Keratinocyte (primary cell): Measurements from ENCODE around the gene DUXA. TPM values are rescaled to one million over a fixed set of nuclear protein-coding genes. Genes with fewer than 3 reads are reported as not detected.
"Not testable (repeated sequence)": the region's sequence is repeated elsewhere in the genome, so short reads cannot be mapped to it uniquely, and the experiment has no call there.

Source experiments
- DNase-seq: peaks from one replicate; pipeline ENCODE4 v3.0.0-alpha.2; 2011; ENCODE audit warnings: low read depth, missing footprints, low spot score
- FAIRE-seq: peaks from 2 replicates; lab custom pipeline; 2011; peaks lifted over from hg19 to GRCh38; lab: Jason Lieb, UNC
- H2AFZ ChIP-seq: 2 replicates; pipeline ENCODE4 v1.6.0; 2012; ENCODE audit warnings: low read length, control low read depth, inconsistent platforms; ENCODE audit not compliant: control insufficient read depth
- H3K27ac ChIP-seq: 2 replicates; pipeline ENCODE4 v1.5.1; 2011; ENCODE audit warnings: low read length; ENCODE audit not compliant: control insufficient read depth, insufficient read depth
- H3K27me3 ChIP-seq: 3 replicates; pipeline ENCODE4 v1.6.0; 2011; ENCODE audit warnings: low read length; ENCODE audit not compliant: control insufficient read depth, insufficient read depth; ENCODE audit errors: extremely low read depth
- H3K36me3 ChIP-seq, 2 experiments: 2 replicates in 1 of 2; 3 replicates in 1 of 2; pipeline ENCODE4 v1.5.1; 2011; ENCODE audit warnings: low read length in 2 of 2, mild to moderate bottlenecking in 1 of 2; ENCODE audit not compliant: control insufficient read depth in 2 of 2, insufficient read depth in 2 of 2; ENCODE audit errors: extremely low read depth in 1 of 2
- H3K4me1 ChIP-seq: 3 replicates; pipeline ENCODE4 v1.5.1; 2011; ENCODE audit warnings: low read length; ENCODE audit not compliant: control insufficient read depth, insufficient read depth; ENCODE audit errors: extremely low read depth
- H3K4me2 ChIP-seq: 3 replicates; pipeline ENCODE4 v1.6.0; 2011; ENCODE audit warnings: low read depth, low read length; ENCODE audit not compliant: control insufficient read depth, insufficient read depth; ENCODE audit errors: extremely low read depth
- H3K4me3 ChIP-seq, 3 experiments: fragments of 200-600 bp in 1 of 3; sonication (generic) in 1 of 3; 2 replicates in 2 of 3; 3 replicates in 1 of 3; pipeline ENCODE4 v1.5.1; 2011 to 2016; ENCODE audit warnings: low read length in 3 of 3, mild to moderate bottlenecking in 3 of 3, control low read depth in 2 of 3, inconsistent platforms in 1 of 3, low read depth in 1 of 3, mixed read lengths in 1 of 3, mixed run types in 1 of 3, moderate library complexity in 1 of 3; ENCODE audit not compliant: control insufficient read depth in 2 of 3, insufficient read depth in 2 of 3; ENCODE audit errors: extremely low read depth in 1 of 3
- H3K79me2 ChIP-seq: 2 replicates; pipeline ENCODE4 v1.6.0; 2012; ENCODE audit warnings: low read length; ENCODE audit not compliant: control insufficient read depth, insufficient read depth
- H3K9ac ChIP-seq: 3 replicates; pipeline ENCODE4 v1.6.0; 2011; ENCODE audit warnings: low read length; ENCODE audit not compliant: control insufficient read depth, insufficient read depth; ENCODE audit errors: extremely low read depth
- H3K9me1 ChIP-seq: 3 replicates; pipeline ENCODE4 v1.6.0; 2011; ENCODE audit warnings: low read length; ENCODE audit not compliant: control insufficient read depth, insufficient read depth; ENCODE audit errors: extremely low read depth
- H3K9me3 ChIP-seq: 2 replicates; pipeline ENCODE4 v1.5.1; 2012; ENCODE audit warnings: low read depth, low read length; ENCODE audit not compliant: control insufficient read depth
- H4K20me1 ChIP-seq: 3 replicates; pipeline ENCODE4 v1.6.0; 2011; ENCODE audit warnings: low read length; ENCODE audit not compliant: control insufficient read depth, insufficient read depth; ENCODE audit errors: extremely low read depth
- CTCF ChIP-seq, 3 experiments: IDR thresholded peaks in 1 of 3; conservative IDR thresholded peaks in 1 of 3; optimal IDR thresholded peaks in 1 of 3; 2 replicates in 2 of 3; 3 replicates in 1 of 3; pipeline versions ENCODE3 to v1.5.1; 2011; ENCODE audit warnings: low read length in 3 of 3, mild to moderate bottlenecking in 3 of 3, moderate library complexity in 2 of 3, control low read depth in 1 of 3, inconsistent platforms in 1 of 3; ENCODE audit not compliant: insufficient read depth in 2 of 3; ENCODE audit errors: extremely low read depth in 1 of 3
- EZH2 ChIP-seq: IDR thresholded peaks from one replicate; pipeline ENCODE4 v1.6.1; 2012; ENCODE audit warnings: inconsistent platforms, mild to moderate bottlenecking, low read length, moderate library complexity
- dilution Hi-C: fragments of 300-500 bp; cut with MboI; formaldehyde crosslinking; loops from one replicate; pipeline ENCODE4 v1.7.0; 2020; ENCODE audit warnings: low sequenced_read_pairs; ENCODE audit not compliant: extremely low pct_ligation_motif_present
- polyA plus RNA-seq, 5 experiments: library from polyadenylated mRNA; depleted of rRNA in 3 of 5; stranded (reverse) in 3 of 5; stranded (forward) in 1 of 5; unstranded in 1 of 5; fragments of >200 nt; gene quantifications; 1 replicate in 1 of 5; 2 replicates in 3 of 5; 3 replicates in 1 of 5; pipeline versions ENCODE4 v1.2.1 to v1.2.3, GENCODE V29; 2011 to 2012; ENCODE audit warnings: missing spikeins in 2 of 5, low read depth in 1 of 5, low replicate concordance in 1 of 5

DUXA gene
- polyA plus RNA-seq, 1 donor (not counting 4 experiments of a cell fraction or from before 2014, with no cell fraction given), result not detected

GRCh38 chr19:57123882-57124281 is 43.4 kb downstream of the DUXA start:
- Histone ChIP-seq H3K9me3 (no peaks in the 10 kb centered on the region), H3K4me3 (no peak overlapping the region), H3K27ac (no peak overlapping the region), H3K27me3 (no peaks in the 10 kb centered on the region), H3K4me1 (no peaks in the 10 kb centered on the region), H3K9ac (no peak overlapping the region), H3K36me3 (no peaks in the 10 kb centered on the region), H3K4me2 (no peak overlapping the region), H4K20me1 (no peaks in the 10 kb centered on the region), H3K79me2 (no peaks in the 10 kb centered on the region), H2AFZ (no peak overlapping the region), H3K9me1 (no peaks in the 10 kb centered on the region)
- no peak for DNase-seq
- no peak for TF ChIP-seq EZH2
- no peak for TF ChIP-seq CTCF (optimal IDR thresholded peaks at IDR 0.05 in 1 of 3, IDR thresholded peaks at IDR 0.05 in 1 of 3, conservative IDR thresholded peaks at IDR 0.05 in 1 of 3; ENCODE audit: extremely low read depth in 1 of 3, insufficient read depth in 2 of 3, low read length in 3 of 3)
- dilution Hi-C loops, result no loop called here
- FAIRE-seq, result no peak

GRCh38 chr19:57118848-57119247 is 48.4 kb downstream of the DUXA start:
- Histone ChIP-seq H3K27me3 (no peaks in the 10 kb centered on the region), H3K4me3 (no peak overlapping the region), H3K36me3 (no peaks in the 10 kb centered on the region), H3K27ac (no peak overlapping the region), H3K9me1 (no peaks in the 10 kb centered on the region), H4K20me1 (no peaks in the 10 kb centered on the region), H3K4me1 (no peaks in the 10 kb centered on the region), H2AFZ (no peak overlapping the region), H3K79me2 (no peaks in the 10 kb centered on the region), H3K4me2 (no peak overlapping the region), H3K9me3 (peaks cover 2% of the 10 kb centered on the region), H3K9ac (no peak overlapping the region)
- FAIRE-seq (no peak), DNase-seq (no peak)
- TF ChIP-seq CTCF (optimal IDR thresholded peaks at IDR 0.05 in 1 of 3, IDR thresholded peaks at IDR 0.05 in 1 of 3, conservative IDR thresholded peaks at IDR 0.05 in 1 of 3; ENCODE audit: extremely low read depth in 1 of 3, insufficient read depth in 2 of 3, low read length in 3 of 3), result no peak
- TF ChIP-seq EZH2, result no peak
- dilution Hi-C loops, result no loop called here

GRCh38 chr19:57113501-57113900 is 53.8 kb downstream of the DUXA start:
- H3K36me3 ChIP-seq, H3K9me3 ChIP-seq, H4K20me1 ChIP-seq, H3K4me1 ChIP-seq, DNase-seq, H3K4me3 ChIP-seq, H2AFZ ChIP-seq, H3K4me2 ChIP-seq, H3K27ac ChIP-seq, H3K27me3 ChIP-seq, dilution Hi-C loops, H3K9me1 ChIP-seq, FAIRE-seq, H3K79me2 ChIP-seq, H3K9ac ChIP-seq: not testable (repeated sequence)
